Fibroblast of lung (primary cell): ENCODE results near the gene ARHGAP42.

Source experiments
- EZH2 ChIP-seq: IDR thresholded peaks from 2 replicates; pipeline ENCODE4 v1.5.1; 2012; ENCODE audit warnings: low read length, control low read depth, mild to moderate bottlenecking; ENCODE audit errors: missing control alignments
- TF ChIP-seq, protein P1 (sequence below), 2 donors: IDR thresholded peaks in 1 of 2; conservative IDR thresholded peaks in 1 of 2; 1 replicate in 1 of 2; 2 replicates in 1 of 2; pipeline ENCODE4 v1.5.1; 2011 to 2012; ENCODE audit warnings: low read length in 2 of 2, control low read depth in 1 of 2, inconsistent platforms in 1 of 2, low read depth in 1 of 2, mild to moderate bottlenecking in 1 of 2

DNA sequence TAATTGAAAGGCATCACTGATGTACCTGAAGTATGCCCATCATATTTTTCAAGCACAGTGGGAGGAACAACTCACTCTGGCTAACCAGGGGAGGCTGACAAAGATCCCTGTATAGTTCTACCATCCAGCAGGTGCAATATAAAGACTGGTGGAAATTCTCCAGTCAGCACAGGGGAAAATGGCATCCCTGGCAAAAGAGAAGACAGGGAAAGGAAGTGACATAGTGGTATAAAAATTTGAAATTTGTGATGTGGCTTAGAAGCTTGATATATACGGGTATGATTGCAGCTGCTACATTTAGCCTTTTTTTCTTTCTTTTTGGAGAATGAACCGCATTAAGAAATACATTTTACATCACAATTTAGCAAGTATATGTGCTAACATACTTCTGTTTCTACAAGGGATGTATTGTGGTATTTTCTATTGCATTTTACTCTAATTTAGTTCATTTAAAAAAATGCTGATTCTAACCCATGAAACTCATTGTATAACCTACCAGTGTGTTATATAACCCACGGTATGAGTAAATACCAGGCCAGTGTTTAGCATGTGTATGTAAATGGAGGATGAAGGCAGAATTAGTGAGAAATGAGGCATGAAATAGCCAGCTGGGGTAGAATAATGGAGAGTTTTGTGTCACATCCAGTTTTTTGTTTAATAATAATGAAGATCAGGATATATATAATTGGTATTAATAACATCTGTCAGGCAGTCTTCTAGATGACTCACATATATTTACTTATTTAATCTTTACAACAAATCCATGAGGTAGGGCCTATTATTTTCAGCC, 186.1 kb downstream of the ARHGAP42 start:
- TF ChIP-seq, protein P1, sequence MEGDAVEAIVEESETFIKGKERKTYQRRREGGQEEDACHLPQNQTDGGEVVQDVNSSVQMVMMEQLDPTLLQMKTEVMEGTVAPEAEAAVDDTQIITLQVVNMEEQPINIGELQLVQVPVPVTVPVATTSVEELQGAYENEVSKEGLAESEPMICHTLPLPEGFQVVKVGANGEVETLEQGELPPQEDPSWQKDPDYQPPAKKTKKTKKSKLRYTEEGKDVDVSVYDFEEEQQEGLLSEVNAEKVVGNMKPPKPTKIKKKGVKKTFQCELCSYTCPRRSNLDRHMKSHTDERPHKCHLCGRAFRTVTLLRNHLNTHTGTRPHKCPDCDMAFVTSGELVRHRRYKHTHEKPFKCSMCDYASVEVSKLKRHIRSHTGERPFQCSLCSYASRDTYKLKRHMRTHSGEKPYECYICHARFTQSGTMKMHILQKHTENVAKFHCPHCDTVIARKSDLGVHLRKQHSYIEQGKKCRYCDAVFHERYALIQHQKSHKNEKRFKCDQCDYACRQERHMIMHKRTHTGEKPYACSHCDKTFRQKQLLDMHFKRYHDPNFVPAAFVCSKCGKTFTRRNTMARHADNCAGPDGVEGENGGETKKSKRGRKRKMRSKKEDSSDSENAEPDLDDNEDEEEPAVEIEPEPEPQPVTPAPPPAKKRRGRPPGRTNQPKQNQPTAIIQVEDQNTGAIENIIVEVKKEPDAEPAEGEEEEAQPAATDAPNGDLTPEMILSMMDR (conservative IDR thresholded peaks at IDR 0.05 in 1 of 2, IDR thresholded peaks at IDR 0.05 in 1 of 2; ENCODE audit: low read depth in 1 of 2, low read length in 2 of 2): no peak
- no peak for TF ChIP-seq EZH2
